ENCODE measurements around the gene GATA2.

Gene GATA2

DNA sequence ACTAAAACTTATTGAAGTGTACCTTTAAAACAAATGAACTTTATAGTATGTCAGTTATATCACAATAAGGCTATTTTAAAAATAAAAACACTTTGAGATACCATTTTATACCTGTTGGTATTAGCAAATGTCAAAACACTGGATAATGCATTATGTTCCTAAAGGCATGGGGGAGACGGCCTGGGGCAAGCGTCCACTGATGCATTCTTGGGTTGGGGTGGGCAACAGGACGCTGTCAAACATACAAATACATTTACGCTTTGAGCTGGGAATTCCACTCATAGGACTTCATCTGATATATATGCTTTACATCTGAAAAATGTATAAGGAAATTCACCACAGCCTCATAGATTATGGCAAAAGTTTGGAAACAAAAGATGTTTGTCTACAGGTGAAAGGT is 7.6 kb upstream of the GATA2 start:
- TF ChIP-seq, protein P1, sequence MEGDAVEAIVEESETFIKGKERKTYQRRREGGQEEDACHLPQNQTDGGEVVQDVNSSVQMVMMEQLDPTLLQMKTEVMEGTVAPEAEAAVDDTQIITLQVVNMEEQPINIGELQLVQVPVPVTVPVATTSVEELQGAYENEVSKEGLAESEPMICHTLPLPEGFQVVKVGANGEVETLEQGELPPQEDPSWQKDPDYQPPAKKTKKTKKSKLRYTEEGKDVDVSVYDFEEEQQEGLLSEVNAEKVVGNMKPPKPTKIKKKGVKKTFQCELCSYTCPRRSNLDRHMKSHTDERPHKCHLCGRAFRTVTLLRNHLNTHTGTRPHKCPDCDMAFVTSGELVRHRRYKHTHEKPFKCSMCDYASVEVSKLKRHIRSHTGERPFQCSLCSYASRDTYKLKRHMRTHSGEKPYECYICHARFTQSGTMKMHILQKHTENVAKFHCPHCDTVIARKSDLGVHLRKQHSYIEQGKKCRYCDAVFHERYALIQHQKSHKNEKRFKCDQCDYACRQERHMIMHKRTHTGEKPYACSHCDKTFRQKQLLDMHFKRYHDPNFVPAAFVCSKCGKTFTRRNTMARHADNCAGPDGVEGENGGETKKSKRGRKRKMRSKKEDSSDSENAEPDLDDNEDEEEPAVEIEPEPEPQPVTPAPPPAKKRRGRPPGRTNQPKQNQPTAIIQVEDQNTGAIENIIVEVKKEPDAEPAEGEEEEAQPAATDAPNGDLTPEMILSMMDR (IDR thresholded peaks at IDR 0.05; ENCODE audit: low read depth, low read length): no peak
- no peak for TF ChIP-seq POLR2A (IDR thresholded peaks at IDR 0.05; ENCODE audit: extremely low read depth, insufficient read length)
- TF ChIP-seq, protein P2, sequence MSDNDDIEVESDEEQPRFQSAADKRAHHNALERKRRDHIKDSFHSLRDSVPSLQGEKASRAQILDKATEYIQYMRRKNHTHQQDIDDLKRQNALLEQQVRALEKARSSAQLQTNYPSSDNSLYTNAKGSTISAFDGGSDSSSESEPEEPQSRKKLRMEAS (IDR thresholded peaks at IDR 0.05; ENCODE audit: low read depth, low read length): no peak
- TF ChIP-seq MYC (IDR thresholded peaks at IDR 0.05; ENCODE audit: low read depth, low read length): no peak
- no peak overlapping the region for H3K4me3 ChIP-seq (ENCODE audit: low read depth, low read length)
- DNase-seq (ENCODE audit: low read depth): no peak

DNA sequence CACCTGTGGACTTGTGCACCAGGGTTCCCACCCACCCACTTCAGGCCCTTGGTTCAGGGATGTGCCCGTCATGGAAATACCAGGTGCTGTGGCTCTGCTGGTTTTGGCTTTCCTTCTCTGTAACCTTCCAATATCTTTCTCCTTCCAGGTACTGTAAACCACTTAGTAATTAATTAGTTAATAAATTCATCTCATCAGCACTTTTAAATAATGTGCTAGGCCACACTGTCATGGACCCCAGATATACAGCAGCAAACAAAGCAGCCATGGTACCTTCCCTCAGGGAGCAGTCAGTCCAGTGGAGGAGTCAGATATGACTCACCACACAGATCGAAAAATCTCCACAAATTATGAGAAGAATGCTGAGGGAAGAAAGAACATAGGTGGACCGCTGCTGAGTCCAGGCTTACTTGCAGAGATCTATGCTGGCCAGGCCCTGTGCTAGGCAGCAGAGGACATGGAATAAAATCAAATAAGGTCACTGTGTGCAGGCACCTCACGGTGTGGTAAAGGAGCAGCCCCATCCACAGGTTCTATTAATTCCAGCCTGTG is 6.8 kb upstream of the GATA2 start:
- DNase-seq (ENCODE audit: low read depth): no peak
- no peak overlapping the region for H3K4me3 ChIP-seq (ENCODE audit: low read depth, low read length)
- TF ChIP-seq MYC (IDR thresholded peaks at IDR 0.05; ENCODE audit: low read depth, low read length): no peak
- TF ChIP-seq POLR2A (IDR thresholded peaks at IDR 0.05; ENCODE audit: extremely low read depth, insufficient read length): no peak
- TF ChIP-seq, protein P2 (IDR thresholded peaks at IDR 0.05; ENCODE audit: low read depth, low read length): no peak

DNA sequence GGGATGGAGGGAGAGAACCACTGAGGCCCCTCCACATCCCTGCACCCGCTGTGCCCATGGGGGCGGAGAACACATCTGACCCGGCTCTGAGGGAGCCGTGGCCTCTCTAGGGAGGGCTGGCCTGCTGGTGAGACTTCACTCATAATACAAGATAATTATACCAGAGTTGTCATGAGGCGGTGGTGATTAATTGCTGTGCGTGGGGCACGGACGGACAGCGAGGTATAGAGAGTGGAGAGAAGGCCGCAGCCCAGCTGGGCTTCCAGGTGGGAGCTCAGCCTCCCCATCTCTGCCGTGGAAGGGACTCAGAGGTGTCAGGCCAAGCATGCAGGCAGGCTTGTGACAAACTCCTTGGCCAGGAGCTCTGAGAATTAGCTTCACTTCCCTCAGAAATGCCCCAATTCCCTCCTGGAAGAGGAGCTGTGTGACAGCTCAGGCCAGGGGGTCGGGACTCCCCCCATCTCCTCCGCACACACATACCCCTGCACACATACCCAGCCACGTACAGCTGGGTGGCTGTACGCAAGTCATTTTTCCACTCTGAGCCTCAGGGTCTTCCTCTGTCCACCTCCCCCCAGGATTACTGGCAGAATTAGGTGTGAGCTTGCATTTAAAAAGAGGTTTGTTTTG is 6.0 kb upstream of the GATA2 start:
- no peak for DNase-seq (ENCODE audit: low read depth)
- H3K4me3 ChIP-seq (ENCODE audit: low read depth, low read length): no peak overlapping the region
- TF ChIP-seq, protein P1 (IDR thresholded peaks at IDR 0.05; ENCODE audit: low read depth, low read length): no peak
- TF ChIP-seq MYC (IDR thresholded peaks at IDR 0.05; ENCODE audit: low read depth, low read length) (no peak), POLR2A (IDR thresholded peaks at IDR 0.05; ENCODE audit: extremely low read depth, insufficient read length) (no peak)
- TF ChIP-seq, protein P2 (IDR thresholded peaks at IDR 0.05; ENCODE audit: low read depth, low read length): no peak

DNA sequence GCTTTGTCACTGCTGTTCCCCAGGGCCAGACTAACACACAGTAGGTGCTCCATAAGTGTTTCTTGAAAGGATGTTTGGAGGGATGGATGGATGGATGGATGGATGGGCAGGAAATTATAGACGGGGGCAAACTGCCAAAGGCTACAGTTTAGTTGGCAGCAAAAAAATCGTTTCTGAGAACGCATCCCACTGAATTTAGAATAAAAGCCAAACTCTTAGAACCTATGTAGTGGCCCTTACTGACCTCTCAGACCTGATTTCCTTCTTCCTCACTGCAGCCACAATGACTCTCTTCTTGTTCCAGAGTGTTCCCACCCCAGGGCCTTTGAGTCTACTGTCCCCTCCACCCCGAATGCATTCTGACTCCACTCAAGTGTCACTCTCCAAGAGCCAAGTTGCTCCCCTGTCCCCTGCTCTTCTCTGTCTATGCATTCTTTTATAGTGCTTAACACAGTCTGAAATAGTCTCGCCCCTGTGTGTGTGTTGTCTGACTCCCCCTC is 5.2 kb upstream of the GATA2 start:
- DNase-seq (ENCODE audit: low read depth): no peak
- TF ChIP-seq POLR2A (IDR thresholded peaks at IDR 0.05; ENCODE audit: extremely low read depth, insufficient read length): no peak
- TF ChIP-seq MYC (IDR thresholded peaks at IDR 0.05; ENCODE audit: low read depth, low read length): no peak
- TF ChIP-seq, protein P2 (IDR thresholded peaks at IDR 0.05; ENCODE audit: low read depth, low read length): no peak
- TF ChIP-seq, protein P1 (IDR thresholded peaks at IDR 0.05; ENCODE audit: low read depth, low read length): no peak
- H3K4me3 ChIP-seq (ENCODE audit: low read depth, low read length): peak overlapping the region; percentile 21

DNA sequence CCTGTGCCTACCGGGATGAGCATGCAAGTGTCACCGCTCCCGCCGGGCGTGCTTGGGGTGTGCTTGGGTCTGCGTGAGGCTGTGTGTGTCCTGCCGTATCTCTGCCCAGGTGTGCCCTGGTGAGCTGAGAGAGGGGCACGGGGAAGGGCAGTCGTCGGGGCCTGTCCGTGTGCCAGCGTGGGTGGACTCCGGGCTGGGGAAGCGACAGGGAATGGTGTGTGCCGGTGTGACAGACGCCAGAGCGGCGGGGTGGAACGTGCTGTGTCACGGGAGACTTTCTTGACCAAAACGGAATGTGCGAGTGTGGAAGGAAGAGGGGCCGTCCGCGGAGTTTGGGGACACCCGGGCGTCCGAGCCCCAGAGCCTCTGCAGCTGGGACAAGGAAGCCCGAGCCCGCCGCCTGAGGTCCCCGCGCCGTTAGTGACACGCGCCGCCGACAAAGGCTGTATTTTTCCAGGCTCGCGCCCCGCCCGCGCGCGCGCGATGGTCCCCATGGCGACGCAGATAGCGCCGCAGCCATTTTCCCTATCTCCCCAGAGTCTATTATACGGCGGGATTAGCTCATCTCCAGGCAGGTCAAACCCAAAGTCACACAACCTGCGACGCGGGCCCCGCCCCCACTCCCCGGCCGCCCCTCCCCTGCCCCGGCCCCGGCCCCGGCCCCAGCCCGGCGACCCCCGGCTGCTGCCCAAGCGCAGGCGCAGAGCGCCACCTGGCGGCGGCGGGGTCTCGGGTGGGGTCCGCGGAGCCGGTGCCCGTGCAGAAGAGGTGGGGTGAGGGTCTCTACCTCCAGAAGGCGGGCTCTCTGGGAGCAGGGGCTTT is 4.5 kb upstream of the GATA2 start:
- TF ChIP-seq, protein P2 (IDR thresholded peaks at IDR 0.05; ENCODE audit: low read depth, low read length): 0 out of 2 replicates have a peak, but pooled peaks have one; percentile 26
- TF ChIP-seq, protein P1 (IDR thresholded peaks at IDR 0.05; ENCODE audit: low read depth, low read length): peak; percentile 50
- TF ChIP-seq MYC (IDR thresholded peaks at IDR 0.05; ENCODE audit: low read depth, low read length): no peak
- peak; percentile 15 for TF ChIP-seq POLR2A (IDR thresholded peaks at IDR 0.05; ENCODE audit: extremely low read depth, insufficient read length)
- H3K4me3 ChIP-seq (ENCODE audit: low read depth, low read length): peak overlapping the region; percentile 32
- DNase-seq (ENCODE audit: low read depth): peak; percentile 79

Measured in NB4 (cell line).